SK-N-SH (cell line): ENCODE measurements around the gene CETP.

Experiments used
- CTCF ChIP-seq: fragments of 200-600 bp; sonication (generic); IDR thresholded peaks from 2 replicates; pipeline ENCODE4 v1.6.1; 2017; ENCODE audit warnings: antibody characterized with exemption, mild to moderate bottlenecking, moderate library complexity
- MAX ChIP-seq: IDR thresholded peaks from 2 replicates; pipeline ENCODE4 v1.4.0; 2012; ENCODE audit warnings: low read depth
- RFX5 ChIP-seq: IDR thresholded peaks from 2 replicates; pipeline ENCODE4 v1.6.1; 2012; ENCODE audit warnings: mild to moderate bottlenecking, improper control_type of control experiment, low read length
- TAF1 ChIP-seq: IDR thresholded peaks from 2 replicates; pipeline ENCODE4 v1.6.1; 2012; ENCODE audit warnings: low read depth, mild to moderate bottlenecking, low read length, moderate library complexity, borderline replicate concordance

DNA sequence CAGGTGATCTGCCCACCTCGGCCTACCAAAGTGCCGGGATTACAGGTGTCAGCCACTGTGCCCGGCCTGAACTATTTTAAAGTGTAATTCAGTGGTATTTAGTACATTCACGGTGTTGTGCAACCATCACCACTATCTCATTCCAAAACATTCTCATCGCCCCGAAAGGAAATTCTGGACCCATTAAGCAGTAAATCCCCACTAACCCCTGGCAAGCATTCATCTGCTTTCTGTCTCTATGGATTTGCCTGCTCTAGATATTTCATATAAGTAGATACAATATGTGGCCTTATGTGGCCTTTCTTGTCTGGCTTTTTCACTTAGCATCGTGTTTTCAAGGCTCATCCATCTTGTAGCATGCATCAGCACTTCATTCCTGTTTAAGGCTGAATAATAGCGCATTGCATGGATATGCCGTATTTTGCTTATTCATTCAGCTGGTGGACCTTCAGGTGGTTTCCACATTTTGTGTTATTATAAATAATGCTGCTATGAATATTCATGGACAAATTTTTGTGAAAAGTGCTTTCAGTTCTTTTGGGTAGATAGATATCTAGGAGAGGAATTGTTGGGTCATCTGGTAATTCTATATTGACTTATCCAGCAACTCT, 38.2 kb upstream of the CETP start:
- no peak for TF ChIP-seq CTCF
- no peak for TF ChIP-seq MAX
- TF ChIP-seq RFX5 = no peak
- TF ChIP-seq TAF1 = no peak
